KMS-11 (cell line): Measurements from ENCODE around the gene RAD51B.

Source experiments
- H2AFZ ChIP-seq: fragments of 200-600 bp; sonication (generic); 2 replicates; pipeline ENCODE4 v1.6.1; 2016; ENCODE audit warnings: antibody characterized with exemption, mixed run types, low read depth
- H3K27ac ChIP-seq: fragments of 200-600 bp; sonication (generic); 2 replicates; pipeline ENCODE4 v1.6.1; 2016; ENCODE audit warnings: mild to moderate bottlenecking, mixed run types
- H3K27me3 ChIP-seq: fragments of 200-600 bp; sonication (generic); 2 replicates; pipeline ENCODE4 v1.6.1; 2017; ENCODE audit warnings: mild to moderate bottlenecking, low read depth, mixed run types, moderate library complexity; ENCODE audit not compliant: insufficient read depth
- H3K36me3 ChIP-seq: fragments of 200-600 bp; sonication (generic); 2 replicates; pipeline ENCODE4 v1.6.1; 2017; ENCODE audit warnings: mild to moderate bottlenecking, mixed run types; ENCODE audit not compliant: insufficient read depth
- H3K4me1 ChIP-seq: fragments of 200-600 bp; sonication (generic); 2 replicates; pipeline ENCODE4 v1.6.1; 2016; ENCODE audit warnings: mild to moderate bottlenecking, low read depth, mixed run types; ENCODE audit not compliant: poor library complexity, severe bottlenecking
- H3K4me2 ChIP-seq: fragments of 200-600 bp; sonication (generic); 2 replicates; pipeline ENCODE4 v1.7.0; 2016; ENCODE audit warnings: mild to moderate bottlenecking, mixed run types
- H3K4me3 ChIP-seq: fragments of 200-600 bp; sonication (generic); IDR thresholded peaks from 2 replicates; pipeline ENCODE4 v1.6.1; 2017; ENCODE audit warnings: low read depth, low read length, mixed read lengths; ENCODE audit not compliant: insufficient read depth
- H3K79me2 ChIP-seq: fragments of 200-600 bp; sonication (generic); 2 replicates; pipeline ENCODE4 v1.6.1; 2016; ENCODE audit warnings: low read depth, mixed run types; ENCODE audit not compliant: insufficient read depth
- H3K9ac ChIP-seq: fragments of 200-600 bp; sonication (generic); 2 replicates; pipeline ENCODE4 v1.6.1; 2016; ENCODE audit warnings: mild to moderate bottlenecking, mixed run types
- H4K20me1 ChIP-seq: fragments of 200-600 bp; sonication (generic); 2 replicates; pipeline ENCODE4 v1.6.1; 2016; ENCODE audit warnings: mild to moderate bottlenecking, mixed run types; ENCODE audit not compliant: insufficient read depth
- CTCF ChIP-seq: fragments of 200-600 bp; sonication (generic); conservative IDR thresholded peaks from 2 replicates; pipeline ENCODE4 v1.6.1; 2017; ENCODE audit warnings: low read depth, mild to moderate bottlenecking, antibody characterized with exemption, low read length, moderate library complexity, mixed read lengths

RAD51B gene

GRCh38 chr14:68530443-68530842, 710.9 kb downstream of the RAD51B start:
- Histone ChIP-seq H3K4me3 (no peak overlapping the region), H3K27ac (no peak overlapping the region), H2AFZ (no peak overlapping the region), H3K27me3 (no peaks in the 10 kb centered on the region), H3K79me2 (no peaks in the 10 kb centered on the region), H3K4me1 (no peaks in the 10 kb centered on the region), H3K4me2 (no peak overlapping the region), H4K20me1 (no peaks in the 10 kb centered on the region), H3K36me3 (no peaks in the 10 kb centered on the region), H3K9ac (no peak overlapping the region)
- TF ChIP-seq CTCF, result no peak

GRCh38 chr14:68532496-68532895, 712.9 kb downstream of the RAD51B start:
- Histone ChIP-seq H3K79me2 (no peaks in the 10 kb centered on the region), H3K9ac (no peak overlapping the region), H3K4me1 (no peaks in the 10 kb centered on the region), H3K36me3 (no peaks in the 10 kb centered on the region), H2AFZ (no peak overlapping the region), H3K4me2 (no peak overlapping the region), H3K27ac (no peak overlapping the region), H3K4me3 (no peak overlapping the region), H4K20me1 (no peaks in the 10 kb centered on the region), H3K27me3 (no peaks in the 10 kb centered on the region)
- no peak for TF ChIP-seq CTCF

- no peaks in the 10 kb centered on the region for H3K79me2 ChIP-seq
- no peak overlapping the region for H3K9ac ChIP-seq
- TF ChIP-seq CTCF, result no peak
Observed at GRCh38 chr14:68534276-68534675, 714.7 kb downstream of the RAD51B start.

GRCh38 chr14:68535404-68536017, 715.9 kb downstream of the RAD51B start:
- no peak overlapping the region for H3K9ac ChIP-seq
- no peaks in the 10 kb centered on the region for H3K79me2 ChIP-seq
- TF ChIP-seq CTCF, result no peak
- no peaks in the 10 kb centered on the region for H3K4me1 ChIP-seq
- H3K4me2 ChIP-seq, result no peak overlapping the region
- no peaks in the 10 kb centered on the region for H3K36me3 ChIP-seq
- no peaks in the 10 kb centered on the region for H4K20me1 ChIP-seq
- no peak overlapping the region for H3K4me3 ChIP-seq
- no peak overlapping the region for H2AFZ ChIP-seq
- H3K27ac ChIP-seq, result no peak overlapping the region
- no peaks in the 10 kb centered on the region for H3K27me3 ChIP-seq

More at GRCh38 chr14:68534276-68534675, 714.7 kb downstream of the RAD51B start:
- H3K4me2 ChIP-seq, result no peak overlapping the region
- H3K27me3 ChIP-seq, result no peaks in the 10 kb centered on the region
- no peak overlapping the region for H3K4me3 ChIP-seq
- no peaks in the 10 kb centered on the region for H3K36me3 ChIP-seq
- no peak overlapping the region for H3K27ac ChIP-seq
- no peak overlapping the region for H2AFZ ChIP-seq
- no peaks in the 10 kb centered on the region for H3K4me1 ChIP-seq
- no peaks in the 10 kb centered on the region for H4K20me1 ChIP-seq
